ENCODE measurements around the gene ATXN7L1.

- TF ChIP-seq, protein P1, sequence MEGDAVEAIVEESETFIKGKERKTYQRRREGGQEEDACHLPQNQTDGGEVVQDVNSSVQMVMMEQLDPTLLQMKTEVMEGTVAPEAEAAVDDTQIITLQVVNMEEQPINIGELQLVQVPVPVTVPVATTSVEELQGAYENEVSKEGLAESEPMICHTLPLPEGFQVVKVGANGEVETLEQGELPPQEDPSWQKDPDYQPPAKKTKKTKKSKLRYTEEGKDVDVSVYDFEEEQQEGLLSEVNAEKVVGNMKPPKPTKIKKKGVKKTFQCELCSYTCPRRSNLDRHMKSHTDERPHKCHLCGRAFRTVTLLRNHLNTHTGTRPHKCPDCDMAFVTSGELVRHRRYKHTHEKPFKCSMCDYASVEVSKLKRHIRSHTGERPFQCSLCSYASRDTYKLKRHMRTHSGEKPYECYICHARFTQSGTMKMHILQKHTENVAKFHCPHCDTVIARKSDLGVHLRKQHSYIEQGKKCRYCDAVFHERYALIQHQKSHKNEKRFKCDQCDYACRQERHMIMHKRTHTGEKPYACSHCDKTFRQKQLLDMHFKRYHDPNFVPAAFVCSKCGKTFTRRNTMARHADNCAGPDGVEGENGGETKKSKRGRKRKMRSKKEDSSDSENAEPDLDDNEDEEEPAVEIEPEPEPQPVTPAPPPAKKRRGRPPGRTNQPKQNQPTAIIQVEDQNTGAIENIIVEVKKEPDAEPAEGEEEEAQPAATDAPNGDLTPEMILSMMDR (IDR thresholded peaks at IDR 0.05; ENCODE audit: low read length) = no peak
- TF ChIP-seq EZH2 (optimal IDR thresholded peaks at IDR 0.05; ENCODE audit: low read depth, low read length) (no peak), EZH2phosphoT487 (IDR thresholded peaks at IDR 0.05; ENCODE audit: low read length) (no peak)
Measured at GRCh38 chr7:105621617-105622016, 254.8 kb downstream of the ATXN7L1 start.

Data from MM.1S (cell line).